ENCODE measurements around the gene CRAT.

CRAT gene

GRCh38 chr9:129080298-129080600, 30.3 kb downstream of the CRAT start:
- Mint-ChIP-seq H3K27me3 (ENCODE audit: low read depth, poor library complexity) (no peaks in the 10 kb centered on the region), H3K4me3 (peak overlapping the region; percentile 92), H3K36me3 (ENCODE audit: low read depth) (no peaks in the 10 kb centered on the region), H3K4me1 (peaks cover 35% of the 10 kb centered on the region), H3K9me3 (no peaks in the 10 kb centered on the region), H3K27ac (peak overlapping the region; percentile 54)
- no peak for DNase-seq
- TF ChIP-seq, protein P1, sequence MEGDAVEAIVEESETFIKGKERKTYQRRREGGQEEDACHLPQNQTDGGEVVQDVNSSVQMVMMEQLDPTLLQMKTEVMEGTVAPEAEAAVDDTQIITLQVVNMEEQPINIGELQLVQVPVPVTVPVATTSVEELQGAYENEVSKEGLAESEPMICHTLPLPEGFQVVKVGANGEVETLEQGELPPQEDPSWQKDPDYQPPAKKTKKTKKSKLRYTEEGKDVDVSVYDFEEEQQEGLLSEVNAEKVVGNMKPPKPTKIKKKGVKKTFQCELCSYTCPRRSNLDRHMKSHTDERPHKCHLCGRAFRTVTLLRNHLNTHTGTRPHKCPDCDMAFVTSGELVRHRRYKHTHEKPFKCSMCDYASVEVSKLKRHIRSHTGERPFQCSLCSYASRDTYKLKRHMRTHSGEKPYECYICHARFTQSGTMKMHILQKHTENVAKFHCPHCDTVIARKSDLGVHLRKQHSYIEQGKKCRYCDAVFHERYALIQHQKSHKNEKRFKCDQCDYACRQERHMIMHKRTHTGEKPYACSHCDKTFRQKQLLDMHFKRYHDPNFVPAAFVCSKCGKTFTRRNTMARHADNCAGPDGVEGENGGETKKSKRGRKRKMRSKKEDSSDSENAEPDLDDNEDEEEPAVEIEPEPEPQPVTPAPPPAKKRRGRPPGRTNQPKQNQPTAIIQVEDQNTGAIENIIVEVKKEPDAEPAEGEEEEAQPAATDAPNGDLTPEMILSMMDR (IDR thresholded peaks at IDR 0.05) = no peak

- Mint-ChIP-seq H3K4me1 (peaks cover 35% of the 10 kb centered on the region), H3K4me3 (peak overlapping the region; percentile 92), H3K36me3 (ENCODE audit: low read depth) (no peaks in the 10 kb centered on the region), H3K27me3 (ENCODE audit: low read depth, poor library complexity) (no peaks in the 10 kb centered on the region), H3K27ac (no peak overlapping the region), H3K9me3 (no peaks in the 10 kb centered on the region)
- no peak for DNase-seq
- TF ChIP-seq, protein P1 (IDR thresholded peaks at IDR 0.05) = no peak
These were observed 30.8 kb downstream of the CRAT start for GRCh38 chr9:129079829-129080228.

DNA sequence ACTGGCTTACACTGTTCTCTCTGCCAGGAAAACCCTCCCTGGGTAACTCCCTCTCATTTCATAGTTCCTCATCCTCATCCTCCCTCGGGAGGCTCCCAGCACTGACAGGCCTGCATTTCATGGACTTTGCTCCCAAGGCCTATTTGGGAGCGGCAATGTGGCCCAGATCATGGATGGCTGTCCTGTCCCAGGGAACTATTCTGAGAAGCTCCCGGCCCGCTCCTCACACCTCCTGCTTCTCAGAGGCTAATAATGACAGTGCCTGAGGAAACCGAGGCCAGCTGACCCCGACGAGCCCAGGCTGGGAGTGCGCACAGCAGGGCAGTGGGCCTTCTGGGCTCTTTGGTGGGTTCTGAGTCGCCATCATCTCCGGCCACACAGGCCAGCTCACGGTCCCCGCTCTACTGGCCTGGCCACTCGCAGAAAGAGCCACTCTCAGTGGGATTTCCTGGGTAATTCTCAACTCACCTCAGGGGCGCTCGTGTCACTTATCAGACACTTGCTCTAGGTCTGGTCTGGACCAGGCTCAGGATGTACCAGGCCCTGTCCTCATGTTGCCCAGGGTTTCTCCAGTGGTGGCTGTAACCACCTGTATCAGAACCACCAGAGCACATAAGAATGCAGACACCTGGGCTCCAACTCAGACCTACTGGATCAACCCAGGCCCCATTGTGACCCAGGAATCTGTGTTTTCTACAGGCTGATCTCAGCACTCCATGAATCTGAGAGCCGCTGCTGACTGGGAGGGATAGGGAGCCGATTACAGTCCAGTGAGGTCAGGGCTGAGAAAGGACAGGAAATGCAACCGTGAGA, 31.7 kb downstream of the CRAT start:
- Mint-ChIP-seq H3K4me1 (peaks cover 35% of the 10 kb centered on the region), H3K9me3 (no peaks in the 10 kb centered on the region), H3K27ac (no peak overlapping the region), H3K4me3 (peak overlapping the region; percentile 92), H3K36me3 (ENCODE audit: low read depth) (no peaks in the 10 kb centered on the region), H3K27me3 (ENCODE audit: low read depth, poor library complexity) (no peaks in the 10 kb centered on the region)
- no peak for DNase-seq
- TF ChIP-seq, protein P1 (IDR thresholded peaks at IDR 0.05) = no peak

DNA sequence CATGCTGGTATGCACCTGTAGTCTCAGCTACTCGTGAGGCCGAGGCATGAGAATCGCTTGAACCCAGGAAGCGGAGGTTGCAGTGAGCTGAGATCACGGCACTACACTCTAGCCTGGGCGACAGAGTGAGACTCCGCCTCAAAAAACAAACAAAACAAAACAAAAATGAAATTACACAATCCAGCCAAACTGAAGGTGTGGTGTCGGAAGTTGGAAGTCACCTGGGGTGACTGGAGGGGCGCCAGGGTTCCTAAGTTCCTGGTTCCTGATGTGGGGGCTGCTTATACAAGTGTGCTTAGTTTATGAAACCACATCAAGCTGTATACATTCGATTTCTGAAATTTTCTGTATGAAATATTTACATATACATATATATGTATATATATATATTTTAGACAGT, 33.4 kb downstream of the CRAT start:
- no peaks in the 10 kb centered on the region for H3K36me3 Mint-ChIP-seq (ENCODE audit: low read depth)
- DNase-seq = no peak
- peaks cover 29% of the 10 kb centered on the region for H3K4me1 Mint-ChIP-seq
- H3K27me3 Mint-ChIP-seq (ENCODE audit: low read depth, poor library complexity) = peaks cover 5% of the 10 kb centered on the region
- no peak overlapping the region for H3K4me3 Mint-ChIP-seq
- TF ChIP-seq, protein P1 (IDR thresholded peaks at IDR 0.05) = no peak
- H3K27ac Mint-ChIP-seq = no peak overlapping the region
- no peaks in the 10 kb centered on the region for H3K9me3 Mint-ChIP-seq

GRCh38 chr9:129076640-129077037, 34.0 kb downstream of the CRAT start:
- Mint-ChIP-seq H3K27me3 (ENCODE audit: low read depth, poor library complexity) (peaks cover 5% of the 10 kb centered on the region), H3K4me1 (peaks cover 27% of the 10 kb centered on the region), H3K9me3 (no peaks in the 10 kb centered on the region), H3K4me3 (no peak overlapping the region), H3K36me3 (ENCODE audit: low read depth) (no peaks in the 10 kb centered on the region), H3K27ac (no peak overlapping the region)
- TF ChIP-seq, protein P1 (IDR thresholded peaks at IDR 0.05) = no peak
- DNase-seq = no peak

DNA sequence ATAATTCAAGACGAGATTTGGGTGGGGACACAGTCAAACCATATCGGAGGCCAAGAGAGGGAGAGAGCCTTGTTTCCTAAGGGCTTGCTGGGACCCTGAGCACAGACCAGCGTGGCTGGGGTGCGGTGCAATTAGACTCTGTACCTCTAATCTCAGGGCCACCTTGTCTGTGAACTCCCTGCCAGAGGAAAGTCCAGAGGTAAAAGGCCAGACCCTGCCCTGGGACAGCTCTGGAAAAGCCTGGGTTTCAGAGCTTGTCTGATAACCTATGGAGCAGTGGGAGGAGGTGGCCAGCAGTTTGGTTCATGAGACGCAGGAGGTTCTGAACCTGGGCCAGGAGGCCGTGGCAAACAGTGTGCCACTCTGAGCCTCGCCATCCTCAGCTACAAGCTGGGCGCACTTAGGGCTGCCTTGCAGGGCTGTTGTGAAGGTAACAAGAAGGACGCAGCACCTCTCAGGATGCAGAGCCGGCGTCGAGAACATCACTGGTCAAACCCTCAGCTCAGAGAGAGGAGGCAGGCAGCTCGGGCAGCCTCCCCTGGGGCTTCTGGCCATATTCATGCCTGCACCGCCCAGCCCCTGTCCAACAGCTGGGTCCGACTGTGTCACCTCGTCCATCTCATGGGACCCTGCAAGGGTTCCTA, 34.5 kb downstream of the CRAT start:
- DNase-seq = no peak
- Mint-ChIP-seq H3K27ac (no peak overlapping the region), H3K4me3 (no peak overlapping the region), H3K4me1 (peaks cover 27% of the 10 kb centered on the region), H3K9me3 (no peaks in the 10 kb centered on the region), H3K27me3 (ENCODE audit: low read depth, poor library complexity) (peaks cover 5% of the 10 kb centered on the region), H3K36me3 (ENCODE audit: low read depth) (no peaks in the 10 kb centered on the region)
- TF ChIP-seq, protein P1 (IDR thresholded peaks at IDR 0.05) = no peak

Data from nephron progenitor cell (in vitro differentiated cells).